Peyer's patch (tissue), 4 donors: Measurements from ENCODE around the gene MAPT.

Source experiments
- POLR2A ChIP-seq, 2 donors: fragments of 450-650 bp; IDR thresholded peaks; one replicate each; pipeline ENCODE4 v1.5.1; 2017; ENCODE audit warnings: antibody characterized with exemption in 2 of 2, mild to moderate bottlenecking in 2 of 2, moderate library complexity in 2 of 2
- TF ChIP-seq, protein P1 (sequence below), 6 experiments: fragments of 450-650 bp in 4 of 6; fragments of 200-600 bp in 2 of 6; sonication (generic) in 1 of 6; IDR thresholded peaks; one replicate each; pipeline ENCODE4 v1.5.1; 2017 to 2019; ENCODE audit warnings: antibody characterized with exemption in 6 of 6, mild to moderate bottlenecking in 3 of 6, moderate library complexity in 1 of 6

DNA sequence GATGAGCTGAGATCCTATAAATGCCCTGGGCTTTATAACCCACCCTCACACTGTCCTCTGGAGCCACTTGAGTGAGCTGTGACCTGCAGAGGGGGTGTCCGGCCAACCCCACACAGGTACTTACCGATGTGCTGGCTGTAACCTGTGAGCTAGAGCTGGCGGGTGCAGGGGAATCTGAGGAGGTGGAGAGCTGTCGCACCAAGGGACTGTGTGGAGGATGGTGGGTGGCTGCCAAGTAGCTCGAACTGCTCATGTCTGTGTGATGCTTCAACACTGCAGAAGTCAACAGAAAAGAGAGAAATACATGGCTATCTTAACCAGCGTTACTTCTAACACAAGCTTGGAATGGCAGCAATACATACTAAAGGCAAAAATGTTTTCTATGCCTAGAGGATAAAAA lies 144.1 kb downstream of the MAPT start:
- no peak for TF ChIP-seq POLR2A (IDR thresholded peaks at IDR 0.05)
- TF ChIP-seq, protein P1, sequence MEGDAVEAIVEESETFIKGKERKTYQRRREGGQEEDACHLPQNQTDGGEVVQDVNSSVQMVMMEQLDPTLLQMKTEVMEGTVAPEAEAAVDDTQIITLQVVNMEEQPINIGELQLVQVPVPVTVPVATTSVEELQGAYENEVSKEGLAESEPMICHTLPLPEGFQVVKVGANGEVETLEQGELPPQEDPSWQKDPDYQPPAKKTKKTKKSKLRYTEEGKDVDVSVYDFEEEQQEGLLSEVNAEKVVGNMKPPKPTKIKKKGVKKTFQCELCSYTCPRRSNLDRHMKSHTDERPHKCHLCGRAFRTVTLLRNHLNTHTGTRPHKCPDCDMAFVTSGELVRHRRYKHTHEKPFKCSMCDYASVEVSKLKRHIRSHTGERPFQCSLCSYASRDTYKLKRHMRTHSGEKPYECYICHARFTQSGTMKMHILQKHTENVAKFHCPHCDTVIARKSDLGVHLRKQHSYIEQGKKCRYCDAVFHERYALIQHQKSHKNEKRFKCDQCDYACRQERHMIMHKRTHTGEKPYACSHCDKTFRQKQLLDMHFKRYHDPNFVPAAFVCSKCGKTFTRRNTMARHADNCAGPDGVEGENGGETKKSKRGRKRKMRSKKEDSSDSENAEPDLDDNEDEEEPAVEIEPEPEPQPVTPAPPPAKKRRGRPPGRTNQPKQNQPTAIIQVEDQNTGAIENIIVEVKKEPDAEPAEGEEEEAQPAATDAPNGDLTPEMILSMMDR (IDR thresholded peaks at IDR 0.05): no peak
